NCI-H748 (cell line): ENCODE results near the gene TMEM80.
"Not testable (repeated sequence)": the region's sequence is repeated elsewhere in the genome, so short reads cannot be mapped to it uniquely, and the experiment has no call there.

ENCODE experiments used
- DNase-seq: peaks from one replicate; lab custom pipeline; 2025; ENCODE audit not compliant: unreplicated experiment; lab: John Stamatoyannopoulos, UW

The TMEM80 gene

DNA sequence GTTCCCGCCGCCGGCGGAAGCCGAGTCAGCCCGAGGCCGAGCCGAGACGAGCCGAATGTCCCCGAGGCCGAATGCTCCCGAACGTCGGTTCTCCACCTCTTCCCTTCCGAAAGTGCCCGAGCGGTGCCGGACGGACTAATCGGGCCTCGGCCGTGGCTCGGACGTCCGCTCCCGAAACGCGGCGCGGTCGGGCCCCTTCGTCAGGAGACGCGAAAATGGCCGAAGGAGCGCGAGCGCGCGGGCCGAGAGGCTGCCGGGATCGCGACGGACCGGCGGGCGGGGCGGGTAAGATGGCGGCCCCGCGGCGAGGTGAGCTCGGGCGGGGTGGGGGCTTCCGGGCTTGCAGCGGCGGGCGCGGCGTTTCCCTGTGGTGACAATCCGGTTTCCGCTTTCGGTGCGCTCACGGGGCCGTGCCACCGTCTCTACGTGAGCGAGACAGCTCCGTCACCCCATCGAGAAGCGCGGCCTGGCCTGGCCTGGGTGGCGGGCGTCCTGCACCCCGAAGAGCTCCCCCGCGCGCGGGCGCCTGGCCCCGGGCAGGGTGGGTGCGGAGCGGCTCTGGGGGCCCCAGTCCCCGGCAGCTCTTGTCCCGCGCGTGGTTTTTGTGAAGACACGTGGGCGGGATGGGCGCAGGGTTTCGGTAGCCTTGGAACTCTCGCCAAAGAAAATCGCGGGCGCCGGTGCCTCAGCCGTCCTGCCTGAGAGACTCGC is at the start of gene TMEM80:
Gene TMEM80 (plus strand): TSS at position 279 of the 711 bp plus-strand sequence. CDS start 12 bp downstream, at position 291.
- DNase-seq, result peak; percentile 99

DNA sequence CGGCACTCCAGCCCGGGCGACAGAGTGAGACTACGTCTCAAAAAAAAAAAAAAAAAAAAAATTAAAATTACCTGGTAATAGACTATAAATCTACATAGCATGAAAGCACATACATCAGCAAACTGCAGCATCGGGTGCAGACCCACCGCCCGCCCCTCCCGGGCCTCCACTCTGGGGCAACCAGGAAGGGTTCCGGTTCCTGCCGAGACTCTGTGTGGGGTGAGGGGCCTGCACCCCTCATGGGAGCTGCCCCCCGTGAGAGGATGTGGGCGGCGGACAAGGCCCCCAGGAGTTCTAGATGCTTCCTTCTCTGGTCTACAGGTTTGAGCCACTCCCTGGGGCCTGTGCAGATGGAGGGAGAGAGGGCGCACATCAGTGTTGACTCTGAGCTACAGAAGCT is 49.4 kb upstream of the TMEM80 start:
- no peak for DNase-seq

DNA sequence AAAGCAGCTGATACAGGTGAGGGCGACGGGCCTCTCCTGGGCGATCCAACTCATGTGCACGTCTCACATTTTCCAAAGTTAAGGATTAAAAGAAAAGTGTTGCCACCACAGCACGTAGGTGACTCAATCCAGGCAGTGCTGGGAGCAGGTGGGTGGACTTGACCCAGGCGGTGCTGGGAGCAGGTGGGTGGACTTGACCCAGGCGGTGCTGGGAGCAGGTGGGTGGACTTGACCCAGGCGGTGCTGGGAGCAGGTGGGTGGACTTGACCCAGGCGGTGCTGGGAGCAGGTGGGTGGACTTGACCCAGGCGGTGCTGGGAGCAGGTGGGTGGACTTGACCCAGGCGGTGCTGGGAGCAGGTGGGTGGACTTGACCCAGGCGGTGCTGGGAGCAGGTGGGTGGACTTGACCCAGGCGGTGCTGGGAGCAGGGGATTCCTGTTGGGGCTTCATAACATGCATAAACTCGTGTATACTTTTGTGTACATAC is 47.9 kb upstream of the TMEM80 start:
- DNase-seq, result not testable (repeated sequence)

GRCh38 chr11:650482-650881 is 45.1 kb upstream of the TMEM80 start:
- no peak for DNase-seq

GRCh38 chr11:653136-653535 is 42.5 kb upstream of the TMEM80 start:
- DNase-seq, result not testable (repeated sequence)

DNA sequence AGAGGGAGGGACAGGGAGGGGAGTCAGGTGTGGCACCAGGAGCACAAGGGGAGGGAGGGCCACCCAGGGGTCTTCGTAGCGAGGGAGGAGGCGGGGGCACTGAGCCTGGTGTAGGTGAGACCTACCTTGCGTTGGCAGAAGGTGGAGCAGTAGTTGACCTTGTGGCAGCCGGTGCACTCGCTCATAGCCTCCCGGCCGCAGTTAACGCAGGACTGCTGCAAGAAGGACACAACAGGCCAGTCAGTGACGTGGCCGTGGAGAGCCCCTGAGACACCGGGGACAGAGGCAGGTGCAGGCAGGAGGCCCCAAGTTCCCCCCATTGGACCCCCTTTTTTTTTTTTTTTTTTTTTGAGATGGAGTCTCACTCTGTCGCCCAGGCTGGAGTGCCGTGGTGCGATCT is 41.8 kb upstream of the TMEM80 start:
- DNase-seq, result no peak

GRCh38 chr11:654444-654843 is 41.2 kb upstream of the TMEM80 start:
- DNase-seq, result not testable (repeated sequence)

DNA sequence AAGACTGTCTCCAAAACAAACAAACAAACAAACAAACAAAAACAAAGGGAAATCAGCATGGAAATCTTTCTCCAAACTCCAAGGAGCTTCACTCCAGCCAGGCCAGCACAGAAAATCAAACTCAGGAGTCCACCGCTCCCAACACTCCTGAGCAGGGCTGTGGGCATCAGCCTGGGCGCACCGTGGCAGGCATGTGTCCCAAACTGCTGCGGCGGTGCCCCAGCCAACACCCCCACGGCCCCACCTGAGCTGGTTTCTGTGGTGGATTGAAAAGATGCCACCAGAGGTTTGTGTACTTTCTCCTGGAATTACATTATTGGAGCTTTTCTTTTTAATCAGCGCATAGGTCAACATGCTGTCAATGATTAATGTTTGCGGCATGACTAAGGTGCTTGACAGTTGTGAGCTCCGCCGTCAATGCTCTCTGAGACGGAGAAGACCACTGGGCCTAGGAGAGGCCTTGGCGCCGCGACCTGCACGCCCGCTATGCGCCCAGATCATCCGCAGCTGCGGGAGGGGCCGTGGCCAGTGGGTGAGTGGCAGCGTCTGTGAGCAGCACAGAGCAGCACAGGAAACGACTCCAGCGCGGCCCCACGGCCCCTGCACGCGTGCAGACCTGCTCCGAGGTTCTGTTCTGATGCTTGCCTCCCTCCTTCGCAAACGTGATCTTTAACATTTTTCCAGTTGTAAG is 40.4 kb upstream of the TMEM80 start:
- no peak for DNase-seq

DNA sequence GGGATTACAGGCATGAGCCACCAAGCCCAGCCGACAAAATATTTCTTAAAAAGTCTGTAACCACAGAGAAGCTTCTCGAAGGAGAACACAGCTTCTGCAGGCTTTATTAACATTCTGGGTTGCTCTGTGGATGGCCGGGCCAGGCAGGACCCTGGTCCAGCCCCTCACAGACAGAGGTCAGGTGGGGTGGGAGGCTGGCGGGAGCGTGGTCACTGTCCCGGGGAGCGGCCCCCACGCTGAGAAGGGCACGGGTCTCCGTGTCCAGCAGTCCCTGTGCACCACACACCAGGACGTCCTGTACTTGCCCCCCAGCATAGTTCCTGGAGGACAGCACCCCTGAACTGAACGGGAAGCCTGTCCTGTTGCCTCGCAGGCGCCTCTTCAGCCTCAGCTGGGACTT is 39.2 kb upstream of the TMEM80 start:
- no peak for DNase-seq

- DNase-seq, result no peak
These were observed 38.8 kb upstream of the TMEM80 start for GRCh38 chr11:656866-657265.

GRCh38 chr11:657691-658126 is 37.9 kb upstream of the TMEM80 start:
- DNase-seq, result no peak

GRCh38 chr11:659532-660085 is 36.0 kb upstream of the TMEM80 start:
- no peak for DNase-seq

- no peak for DNase-seq
These were observed 35.3 kb upstream of the TMEM80 start for GRCh38 chr11:660281-660680.

- no peak for DNase-seq
These were observed 34.8 kb upstream of the TMEM80 start for GRCh38 chr11:660681-661444.

- peak; percentile 44 for DNase-seq
These were observed 32.8 kb upstream of the TMEM80 start for GRCh38 chr11:662689-663274.

DNA sequence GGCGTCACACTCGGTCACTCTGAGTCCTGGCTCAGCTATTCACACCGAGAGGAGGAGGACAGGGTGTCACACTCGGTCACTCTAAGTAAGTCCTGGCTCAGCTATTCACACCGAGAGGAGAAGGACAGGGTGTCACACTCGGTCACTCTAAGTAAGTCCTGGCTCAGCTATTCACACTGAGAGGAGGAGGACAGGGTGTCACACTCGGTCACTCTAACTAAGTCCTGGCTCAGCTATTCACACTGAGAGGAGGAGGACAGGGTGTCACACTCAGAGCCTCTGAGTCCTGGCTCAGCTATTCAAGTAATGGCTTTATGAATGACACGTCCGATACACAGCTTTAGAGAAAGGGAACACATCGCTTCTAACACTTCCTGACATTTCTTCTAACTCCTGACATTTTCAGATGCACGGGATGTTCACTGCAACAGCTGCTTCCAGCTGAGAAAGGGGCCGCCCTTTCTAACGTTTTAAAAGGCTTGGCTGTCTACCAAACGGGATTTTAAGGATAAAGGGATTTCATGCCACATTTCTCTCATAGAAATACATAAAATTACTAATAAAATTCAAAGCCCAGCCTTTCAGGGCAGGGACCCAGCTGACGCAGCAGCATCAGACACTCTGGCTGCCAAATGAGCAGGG is 30.4 kb upstream of the TMEM80 start:
- DNase-seq, result no peak

GRCh38 chr11:665704-666281 is 29.8 kb upstream of the TMEM80 start:
- no peak for DNase-seq

- no peak for DNase-seq
These were observed 21.8 kb upstream of the TMEM80 start for GRCh38 chr11:673866-674265.

DNA sequence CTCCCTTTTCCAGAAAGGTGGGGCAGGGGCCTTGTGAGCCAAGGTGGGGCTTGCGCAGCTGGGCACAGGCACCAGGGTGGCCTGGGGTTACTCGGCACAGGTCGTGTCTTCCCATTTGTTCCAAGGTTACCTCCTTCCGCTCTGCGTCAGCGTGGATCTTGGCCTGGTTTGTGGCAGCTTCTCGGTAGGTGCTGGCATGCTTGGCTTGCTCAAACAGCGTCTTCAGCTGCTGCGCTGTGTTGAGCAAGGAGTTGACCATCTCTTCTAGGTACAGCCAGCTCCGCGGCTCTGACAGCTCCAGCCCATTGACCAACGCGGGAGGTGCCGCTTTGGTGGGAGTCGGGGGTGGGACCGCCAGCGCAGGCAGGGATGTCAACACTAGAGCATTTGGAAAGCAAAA is 21.2 kb upstream of the TMEM80 start:
- DNase-seq, result no peak

GRCh38 chr11:678297-678696 is 17.3 kb upstream of the TMEM80 start:
- no peak for DNase-seq
